AG10803 (cell line): ENCODE results near the gene OR8S1.
"Not testable (repeated sequence)": the region's sequence is repeated elsewhere in the genome, so short reads cannot be mapped to it uniquely, and the experiment has no call there.

Source experiments
- DNase-seq: peaks from one replicate; pipeline ENCODE4 v3.0.0; 2010; ENCODE audit warnings: low read depth
- H3K4me3 ChIP-seq: 2 replicates; pipeline ENCODE4 v1.5.1; 2011; ENCODE audit warnings: mild to moderate bottlenecking, low read length, control low read depth
- TF ChIP-seq, protein P1 (sequence below): conservative IDR thresholded peaks from 2 replicates; pipeline ENCODE4 v1.5.1; 2011; ENCODE audit warnings: mild to moderate bottlenecking, low read length, control low read depth, inconsistent platforms

Gene OR8S1

GRCh38 chr12:48508987-48509386, 16.4 kb upstream of the OR8S1 start:
- TF ChIP-seq, protein P1, sequence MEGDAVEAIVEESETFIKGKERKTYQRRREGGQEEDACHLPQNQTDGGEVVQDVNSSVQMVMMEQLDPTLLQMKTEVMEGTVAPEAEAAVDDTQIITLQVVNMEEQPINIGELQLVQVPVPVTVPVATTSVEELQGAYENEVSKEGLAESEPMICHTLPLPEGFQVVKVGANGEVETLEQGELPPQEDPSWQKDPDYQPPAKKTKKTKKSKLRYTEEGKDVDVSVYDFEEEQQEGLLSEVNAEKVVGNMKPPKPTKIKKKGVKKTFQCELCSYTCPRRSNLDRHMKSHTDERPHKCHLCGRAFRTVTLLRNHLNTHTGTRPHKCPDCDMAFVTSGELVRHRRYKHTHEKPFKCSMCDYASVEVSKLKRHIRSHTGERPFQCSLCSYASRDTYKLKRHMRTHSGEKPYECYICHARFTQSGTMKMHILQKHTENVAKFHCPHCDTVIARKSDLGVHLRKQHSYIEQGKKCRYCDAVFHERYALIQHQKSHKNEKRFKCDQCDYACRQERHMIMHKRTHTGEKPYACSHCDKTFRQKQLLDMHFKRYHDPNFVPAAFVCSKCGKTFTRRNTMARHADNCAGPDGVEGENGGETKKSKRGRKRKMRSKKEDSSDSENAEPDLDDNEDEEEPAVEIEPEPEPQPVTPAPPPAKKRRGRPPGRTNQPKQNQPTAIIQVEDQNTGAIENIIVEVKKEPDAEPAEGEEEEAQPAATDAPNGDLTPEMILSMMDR = no peak
- H3K4me3 ChIP-seq = no peak overlapping the region
- DNase-seq = no peak

- no peak for DNase-seq
- TF ChIP-seq, protein P1 = no peak
- H3K4me3 ChIP-seq = no peak overlapping the region
Observed at GRCh38 chr12:48510111-48510510, 15.3 kb upstream of the OR8S1 start.

- H3K4me3 ChIP-seq = no peak overlapping the region
- no peak for DNase-seq
- TF ChIP-seq, protein P1 = no peak
Observed at GRCh38 chr12:48512855-48513254, 12.6 kb upstream of the OR8S1 start.

- no peak overlapping the region for H3K4me3 ChIP-seq
- no peak for DNase-seq
- TF ChIP-seq, protein P1 = no peak
Observed at GRCh38 chr12:48514728-48515127, 10.7 kb upstream of the OR8S1 start.

GRCh38 chr12:48520381-48520780, 5.1 kb upstream of the OR8S1 start:
- not testable (repeated sequence) for DNase-seq

GRCh38 chr12:48527891-48528670, 2.6 kb downstream of the OR8S1 start:
- TF ChIP-seq, protein P1 = no peak
- no peak for DNase-seq
- H3K4me3 ChIP-seq = no peak overlapping the region

More at GRCh38 chr12:48520381-48520780, 5.1 kb upstream of the OR8S1 start:
- not testable (repeated sequence) for H3K4me3 ChIP-seq

- TF ChIP-seq, protein P1 = no peak
Observed at GRCh38 chr12:48532601-48533000, 7.2 kb downstream of the OR8S1 start.

More at GRCh38 chr12:48532601-48533000, 7.2 kb downstream of the OR8S1 start:
- no peak for DNase-seq
- H3K4me3 ChIP-seq = no peak overlapping the region
